Measurements from ENCODE around the gene IER5. TPM values are rescaled to one million over a fixed set of nuclear protein-coding genes. Genes with fewer than 3 reads are reported as not detected.

The IER5 gene
- total RNA-seq, 1 experiment from 2014 or later = 18.2 TPM

GRCh38 chr1:181129771-181130606 is 41.5 kb downstream of the IER5 start:
- ChIA-PET CTCF (interaction anchor here (0.9 to 2.2 kb wide), 2 partner anchors 12 to 46 kb away, joined by 3 to 20 read pairs; no protein-coding TSS in a partner anchor), POLR2A (no interaction called here)
- Mint-ChIP-seq H3K4me1 (peaks cover 69% of the 10 kb centered on the region), H3K36me3 (no peaks in the 10 kb centered on the region), H3K4me3 (no peak overlapping the region), H3K27ac (no peak overlapping the region), H3K9me3 (no peaks in the 10 kb centered on the region), H3K27me3 (ENCODE audit: low read depth) (peaks cover 10% of the 10 kb centered on the region; the same call in 1 of the 2 replicates)
- TF ChIP-seq SOX15 (CRISPR knock-in tag; IDR thresholded peaks at IDR 0.05) = no peak
- no peak for TF ChIP-seq ZNF425 (CRISPR knock-in tag; conservative IDR thresholded peaks at IDR 0.05)
- no peak for TF ChIP-seq IRF2 (CRISPR knock-in tag; IDR thresholded peaks at IDR 0.05; ENCODE audit: borderline replicate concordance, low read depth)
- no peak for TF ChIP-seq ZMAT4 (CRISPR knock-in tag; IDR thresholded peaks at IDR 0.05)
- TF ChIP-seq CBFB (CRISPR knock-in tag; IDR thresholded peaks at IDR 0.05; ENCODE audit: low read depth) = no peak
- no peak for TF ChIP-seq CDX4 (CRISPR knock-in tag; IDR thresholded peaks at IDR 0.05; ENCODE audit: borderline replicate concordance)
- no peak for TF ChIP-seq FOXP4 (CRISPR knock-in tag; IDR thresholded peaks at IDR 0.05)
- TF ChIP-seq ZBTB43 (CRISPR knock-in tag; IDR thresholded peaks at IDR 0.05) = no peak
- no peak for TF ChIP-seq OVOL2 (CRISPR knock-in tag; IDR thresholded peaks at IDR 0.05; ENCODE audit: borderline replicate concordance)
- no peak for TF ChIP-seq E2F5 (CRISPR knock-in tag; IDR thresholded peaks at IDR 0.05)
- TF ChIP-seq FOXJ3 (CRISPR knock-in tag; IDR thresholded peaks at IDR 0.05; ENCODE audit: borderline replicate concordance) = no peak
- DNase-seq (ENCODE audit: low spot score) = no peak
- ATAC-seq = no peak

GRCh38 chr1:181131255-181131941 is 42.9 kb downstream of the IER5 start:
- no peaks in the 10 kb centered on the region for H3K9me3 Mint-ChIP-seq
- no peak for DNase-seq (ENCODE audit: low spot score)
- no peak overlapping the region for H3K27ac Mint-ChIP-seq
- H3K27me3 Mint-ChIP-seq (ENCODE audit: low read depth) = peaks cover 10% of the 10 kb centered on the region; the same call in 1 of the 2 replicates
- POLR2A ChIA-PET = interaction anchor here (0.7 kb wide), 1 partner anchor 20 kb away, joined by 3 read pairs; no protein-coding TSS in a partner anchor
- TF ChIP-seq E2F5 (CRISPR knock-in tag; IDR thresholded peaks at IDR 0.05) = no peak
- ATAC-seq = no peak
- CTCF ChIA-PET = no interaction called here
- peaks cover 77% of the 10 kb centered on the region for H3K4me1 Mint-ChIP-seq
- no peak overlapping the region for H3K4me3 Mint-ChIP-seq
- H3K36me3 Mint-ChIP-seq = no peaks in the 10 kb centered on the region
